PC-9 (cell line): ENCODE results near the gene COL24A1. TPM values are rescaled to one million over a fixed set of nuclear protein-coding genes. Genes with fewer than 3 reads are reported as not detected.
"Not testable (repeated sequence)": the region's sequence is repeated elsewhere in the genome, so short reads cannot be mapped to it uniquely, and the experiment has no call there.

Source experiments
- BruUV-seq: library from RNA; stranded (reverse); fragments of 400-500 nt; replicated peaks from 2 replicates; lab custom pipeline; 2021; lab: Mats Ljungman, UMichigan
- CTCF ChIA-PET: fragments of 300-600 bp; sonication (Branson Sonifier 250); formaldehyde crosslinking; loops from one replicate; lab custom pipeline; 2022; ENCODE audit warnings: antibody characterized with exemption; lab: Charles Lee
- POLR2A ChIA-PET: fragments of 300-600 bp; sonication (Branson Sonifier 250); formaldehyde crosslinking; loops from one replicate; lab custom pipeline; 2022; ENCODE audit warnings: antibody characterized with exemption; ENCODE audit not compliant: unreplicated experiment; lab: Charles Lee
- DNase-seq, 2 experiments: peaks; one replicate each; pipeline versions ENCODE4 v3.0.0 to v3.0.0-alpha.2; 2015 to 2022; ENCODE audit warnings: mixed read lengths in 1 of 2
- H2AFZ ChIP-seq: fragments of 200-600 bp; sonication (generic); 2 replicates; pipeline ENCODE4 v1.8.1; 2017; ENCODE audit warnings: antibody characterized with exemption
- H3F3A ChIP-seq: fragments of 200-600 bp; sonication (generic); 2 replicates; pipeline ENCODE4 v1.8.1; 2017; ENCODE audit warnings: antibody characterized with exemption, mild to moderate bottlenecking, low read depth; ENCODE audit not compliant: insufficient read depth
- H3K27ac ChIP-seq: fragments of 200-600 bp; sonication (generic); 2 replicates; pipeline ENCODE4 v1.6.1; 2016; ENCODE audit warnings: mixed run types
- H3K27me3 ChIP-seq: fragments of 200-600 bp; sonication (generic); 2 replicates; pipeline ENCODE4 v1.6.1; 2016; ENCODE audit warnings: low read depth, mixed run types; ENCODE audit not compliant: insufficient read depth
- H3K36me3 ChIP-seq: fragments of 200-600 bp; sonication (generic); 2 replicates; pipeline ENCODE4 v1.6.1; 2016; ENCODE audit warnings: low read depth, mixed run types
- H3K4me1 ChIP-seq: fragments of 200-600 bp; sonication (generic); replicated peaks from 2 replicates; pipeline ENCODE4 v1.6.1; 2016; ENCODE audit warnings: mixed run types; ENCODE audit not compliant: insufficient read depth
- H3K4me2 ChIP-seq: fragments of 200-600 bp; sonication (generic); 2 replicates; pipeline ENCODE4 v1.6.1; 2017; ENCODE audit warnings: mixed run types
- H3K4me3 ChIP-seq: fragments of 200-600 bp; sonication (generic); 2 replicates; pipeline ENCODE4 v1.6.1; 2016; ENCODE audit warnings: mixed run types
- H3K79me2 ChIP-seq: fragments of 200-600 bp; sonication (generic); 2 replicates; pipeline ENCODE4 v1.6.1; 2017; ENCODE audit warnings: low read depth, mixed run types
- H3K9me2 ChIP-seq: fragments of 200-600 bp; sonication (generic); 2 replicates; pipeline ENCODE4 v1.8.1; 2017; ENCODE audit warnings: mild to moderate bottlenecking; ENCODE audit not compliant: insufficient read depth
- H3K9me3 ChIP-seq: fragments of 200-600 bp; sonication (generic); 2 replicates; pipeline ENCODE4 v1.8.1; 2016; ENCODE audit warnings: low read depth; ENCODE audit not compliant: insufficient read depth
- H4K20me1 ChIP-seq: fragments of 200-600 bp; sonication (generic); 2 replicates; pipeline ENCODE4 v1.8.1; 2017; ENCODE audit not compliant: insufficient read depth
- CTCF ChIP-seq: fragments of 200-600 bp; sonication (generic); conservative IDR thresholded peaks from 2 replicates; pipeline ENCODE4 v1.6.1; 2017; ENCODE audit warnings: mixed run types, antibody characterized with exemption, mild to moderate bottlenecking, moderate library complexity
- EZH2 ChIP-seq: fragments of 200-600 bp; sonication (generic); IDR thresholded peaks from 2 replicates; pipeline ENCODE4 v1.8.0; 2017; ENCODE audit warnings: antibody characterized with exemption, low read depth
- intact Hi-C: fragments of 100-400 bp; cut with micrococcal nuclease; formaldehyde crosslinking; loops from one replicate; pipeline ENCODE4 v1.10.0; 2022; ENCODE audit not compliant: unreplicated experiment
- total RNA-seq: library from RNA; stranded (reverse); gene quantifications from 2 replicates; pipeline ENCODE4 v1.2.3, GENCODE V29; 2021

The COL24A1 gene
- total RNA-seq, 1 experiment from 2014 or later = 0.15 TPM

GRCh38 chr1:85801520-85801919, 355.1 kb downstream of the COL24A1 start:
- no TSS peak for BruUV-seq
- no peaks in the 10 kb centered on the region for H3K27me3 ChIP-seq
- DNase-seq = no peak
- H3K9me3 ChIP-seq = no peaks in the 10 kb centered on the region
- H3K36me3 ChIP-seq = no peaks in the 10 kb centered on the region
- H3K27ac ChIP-seq = no peak overlapping the region
- POLR2A ChIA-PET = no interaction called here
- H3F3A ChIP-seq = no peaks in the 10 kb centered on the region
- TF ChIP-seq CTCF = no peak
- H3K4me1 ChIP-seq = no peaks in the 10 kb centered on the region
- H3K79me2 ChIP-seq = no peaks in the 10 kb centered on the region
- no peak overlapping the region for H3K4me3 ChIP-seq
- intact Hi-C loops = no loop called here
- H3K4me2 ChIP-seq = no peak overlapping the region
- no peaks in the 10 kb centered on the region for H3K9me2 ChIP-seq
- no peaks in the 10 kb centered on the region for H4K20me1 ChIP-seq
- CTCF ChIA-PET = no interaction called here
- no peak overlapping the region for H2AFZ ChIP-seq

GRCh38 chr1:85799737-85800136, 356.8 kb downstream of the COL24A1 start:
- Histone ChIP-seq H3K4me1 (peaks cover 12% of the 10 kb centered on the region; the same call in 1 of the 2 replicates), H3K79me2 (no peaks in the 10 kb centered on the region), H3K4me2 (no peak overlapping the region), H3F3A (no peaks in the 10 kb centered on the region), H3K27me3 (no peaks in the 10 kb centered on the region), H2AFZ (no peak overlapping the region), H3K27ac (no peak overlapping the region), H3K4me3 (no peak overlapping the region), H3K9me2 (no peaks in the 10 kb centered on the region), H3K9me3 (no peaks in the 10 kb centered on the region), H3K36me3 (no peaks in the 10 kb centered on the region), H4K20me1 (no peaks in the 10 kb centered on the region)
- ChIA-PET POLR2A (no interaction called here), CTCF (no interaction called here)
- no peak for DNase-seq
- BruUV-seq = no TSS peak
- TF ChIP-seq CTCF (no peak), EZH2 (no peak)
- intact Hi-C loops = no loop called here

GRCh38 chr1:85798419-85798818, 358.2 kb downstream of the COL24A1 start:
- H3K36me3 ChIP-seq = no peaks in the 10 kb centered on the region
- no peak overlapping the region for H3K4me3 ChIP-seq
- no peak overlapping the region for H3K27ac ChIP-seq
- TF ChIP-seq CTCF (no peak), EZH2 (no peak)
- H3K4me2 ChIP-seq = no peak overlapping the region
- H3K9me3 ChIP-seq = no peaks in the 10 kb centered on the region
- no peaks in the 10 kb centered on the region for H3K9me2 ChIP-seq
- ChIA-PET CTCF (no interaction called here), POLR2A (no interaction called here)
- no peaks in the 10 kb centered on the region for H3K79me2 ChIP-seq
- H4K20me1 ChIP-seq = no peaks in the 10 kb centered on the region
- 0 out of 2 replicates have a peak overlapping the region, but pooled peaks have one; percentile 30 for H2AFZ ChIP-seq
- H3F3A ChIP-seq = no peaks in the 10 kb centered on the region
- peaks cover 12% of the 10 kb centered on the region; the same call in 1 of the 2 replicates for H3K4me1 ChIP-seq
- no peak for DNase-seq
- no peaks in the 10 kb centered on the region for H3K27me3 ChIP-seq
- BruUV-seq = no TSS peak
- intact Hi-C loops = no loop called here

DNA sequence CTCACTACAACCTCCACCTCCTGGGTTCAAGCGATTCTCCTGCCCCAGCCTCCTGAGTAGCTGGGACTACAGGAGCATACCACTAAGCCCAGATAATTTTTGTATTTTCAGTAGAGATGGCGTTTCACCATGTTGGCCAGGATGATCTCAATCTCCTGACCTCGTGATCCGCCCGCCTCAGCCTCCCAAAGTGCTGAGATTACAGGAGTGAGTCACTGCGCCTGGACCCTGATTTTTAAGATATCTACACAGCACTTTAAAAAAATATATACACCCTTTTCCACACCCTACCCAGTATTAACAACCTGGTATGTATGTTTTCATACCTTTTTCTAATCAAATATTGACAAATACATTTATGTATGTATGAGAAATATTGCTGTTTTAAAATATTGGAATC, 379.6 kb downstream of the COL24A1 start:
- H3F3A ChIP-seq, CTCF ChIA-PET, DNase-seq, intact Hi-C loops, H3K4me2 ChIP-seq, H3K36me3 ChIP-seq, H3K79me2 ChIP-seq, H3K9me3 ChIP-seq, H3K4me1 ChIP-seq, H3K9me2 ChIP-seq, H3K27me3 ChIP-seq, H3K27ac ChIP-seq, H2AFZ ChIP-seq, BruUV-seq, POLR2A ChIA-PET, H4K20me1 ChIP-seq, H3K4me3 ChIP-seq: not testable (repeated sequence)
